ENCODE data around the gene GTF2I. TPM values are rescaled to one million over a fixed set of nuclear protein-coding genes. Genes with fewer than 3 reads are reported as not detected.
A peak's percentile ranks its signal among the peaks of the same experiment; 100 is the strongest.
"Not testable (repeated sequence)": the region's sequence is repeated elsewhere in the genome, so short reads cannot be mapped to it uniquely, and the experiment has no call there.

The GTF2I gene
- total RNA-seq, 1 donor from 2014 or later = 124 TPM

DNA sequence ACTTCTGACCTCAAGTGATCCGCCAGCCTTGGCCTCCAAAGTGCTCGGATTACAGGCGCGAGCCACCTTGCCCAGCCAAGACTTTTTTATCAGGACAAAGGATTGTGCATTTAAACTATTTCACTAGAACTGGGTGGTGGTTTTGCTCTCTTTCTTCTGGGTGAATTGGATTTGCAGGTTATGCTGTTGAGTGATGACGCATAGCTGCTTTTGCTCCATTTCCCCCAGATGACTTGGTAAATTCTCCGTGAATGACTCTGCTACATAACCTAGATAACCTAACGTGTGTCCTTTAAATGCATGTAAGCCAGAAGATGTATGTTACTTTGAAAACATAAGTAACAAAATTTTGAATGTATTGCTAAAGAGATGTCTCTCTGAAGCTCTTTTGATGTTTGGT, 100.8 kb downstream of the GTF2I start:
- intact Hi-C loops (cut with DNase I); H3K36me3 ChIP-seq; H3K4me3 ChIP-seq: not testable (repeated sequence)

DNA sequence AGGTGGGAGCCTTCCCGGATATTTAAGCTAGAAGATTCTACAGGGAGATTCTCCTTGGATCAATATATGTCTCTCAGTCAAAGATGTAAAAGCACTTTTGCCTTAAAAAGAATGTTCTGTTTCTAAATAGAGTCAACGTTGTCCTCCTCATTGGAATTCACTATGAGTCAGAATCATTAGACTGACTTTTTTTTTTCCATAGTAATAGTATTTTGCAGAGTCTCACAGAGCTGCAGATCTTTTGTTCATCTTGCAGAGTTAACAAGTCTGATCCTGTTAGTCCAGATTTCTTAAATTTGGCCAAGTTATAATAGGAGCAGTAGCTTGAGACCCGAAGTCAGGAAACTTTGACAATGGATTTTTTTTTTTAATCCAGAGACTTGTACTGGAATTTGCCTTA, 101.5 kb downstream of the GTF2I start:
- H3K36me3 ChIP-seq; H3K4me3 ChIP-seq; H3K4me1 ChIP-seq; H3K27ac ChIP-seq; DNase-seq (ENCODE audit: extremely low spot score in 2 of 2); intact Hi-C loops (cut with DNase I); H3K9me3 ChIP-seq; H3K27me3 ChIP-seq: not testable (repeated sequence)

More for the DNA sequence above, 100.8 kb downstream of the GTF2I start:
- H3K27ac ChIP-seq; H3K9me3 ChIP-seq; H3K4me1 ChIP-seq; DNase-seq (ENCODE audit: extremely low spot score in 2 of 2); H3K27me3 ChIP-seq: not testable (repeated sequence)

DNA sequence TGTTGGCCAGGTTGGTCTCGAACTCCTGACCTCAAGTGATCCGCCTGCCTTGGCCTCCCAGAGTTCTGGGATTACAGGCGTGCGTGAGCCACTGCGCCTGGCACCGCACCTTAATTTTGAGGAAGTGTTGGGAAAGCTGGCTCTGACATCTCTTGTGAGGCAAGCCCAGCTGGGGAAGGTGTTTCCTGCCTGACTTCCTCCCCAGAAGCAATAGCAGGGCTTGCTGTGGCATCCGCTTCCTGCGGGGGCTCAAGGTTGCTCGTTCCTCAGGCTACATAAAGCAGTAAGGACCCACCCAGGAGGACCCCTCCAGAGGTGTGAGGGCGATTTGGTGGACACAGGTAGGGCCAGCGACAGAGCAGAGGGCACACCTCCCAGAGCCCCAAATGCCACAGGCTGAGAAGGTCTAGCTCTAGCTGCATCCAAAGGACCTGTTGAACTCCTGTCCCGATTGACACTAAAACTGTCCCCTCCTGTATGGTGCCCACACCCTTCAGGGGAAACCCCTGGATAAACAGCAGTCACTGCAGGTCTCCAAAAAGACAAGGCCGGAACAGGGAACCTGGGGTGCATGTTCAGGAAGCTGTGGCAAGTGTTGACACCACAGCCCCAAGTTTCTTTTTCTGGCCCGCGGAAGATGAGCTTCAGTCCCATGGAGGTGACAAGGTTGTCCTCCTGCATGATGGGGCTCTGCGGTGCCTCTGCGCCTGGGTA, 107.8 kb downstream of the GTF2I start:
- H3K4me1 ChIP-seq; H3K4me3 ChIP-seq; H3K9me3 ChIP-seq; H3K27me3 ChIP-seq; H3K36me3 ChIP-seq; H3K27ac ChIP-seq; intact Hi-C loops (cut with DNase I); DNase-seq (ENCODE audit: extremely low spot score in 2 of 2): not testable (repeated sequence)

DNA sequence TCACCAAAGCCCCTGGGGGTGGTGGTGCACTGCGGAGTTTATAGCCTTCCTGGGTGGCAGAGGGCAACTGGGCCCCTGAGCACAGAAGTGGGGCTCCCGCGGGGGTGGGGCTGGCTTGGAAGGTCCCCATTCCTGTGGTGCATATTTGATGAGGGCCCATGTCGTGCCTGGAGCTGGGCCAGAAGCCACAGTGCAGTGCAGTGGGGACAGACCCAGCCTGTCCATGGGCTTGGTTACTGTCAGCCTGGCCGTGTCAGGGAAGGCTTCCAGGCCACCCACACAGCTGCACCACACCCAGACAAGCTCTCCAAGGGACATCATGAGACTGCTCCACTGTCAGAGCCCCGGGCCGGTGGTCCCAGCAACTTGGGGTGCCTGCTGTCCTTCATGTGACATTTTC, 109.0 kb downstream of the GTF2I start:
- H3K4me3 ChIP-seq; H3K36me3 ChIP-seq; H3K27ac ChIP-seq; H3K4me1 ChIP-seq; H3K27me3 ChIP-seq; DNase-seq (ENCODE audit: extremely low spot score in 2 of 2); intact Hi-C loops (cut with DNase I); H3K9me3 ChIP-seq: not testable (repeated sequence)

DNA sequence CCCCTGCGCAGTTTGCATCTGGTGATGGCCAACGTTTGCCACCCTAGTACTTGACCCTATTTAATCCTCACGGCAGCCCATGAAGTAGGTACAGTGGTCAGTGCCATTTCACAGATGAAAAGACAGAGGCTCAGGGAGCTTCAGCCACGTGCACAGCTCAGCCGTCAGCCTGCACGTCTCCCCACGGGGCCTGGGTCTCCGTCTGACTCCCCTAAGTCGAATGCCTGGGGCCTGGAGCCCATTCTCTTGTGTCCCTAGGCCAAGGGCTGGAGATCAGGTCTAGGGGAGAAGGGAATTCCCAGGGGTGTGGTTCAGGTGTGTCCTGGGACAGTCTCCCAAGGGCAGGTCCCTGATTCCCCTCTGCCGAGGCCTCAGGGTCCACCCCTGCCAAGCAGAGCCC, 109.5 kb downstream of the GTF2I start:
- H3K9me3 ChIP-seq; H3K27ac ChIP-seq; H3K4me1 ChIP-seq; intact Hi-C loops (cut with DNase I); H3K4me3 ChIP-seq; H3K36me3 ChIP-seq; H3K27me3 ChIP-seq; DNase-seq (ENCODE audit: extremely low spot score in 2 of 2): not testable (repeated sequence)

DNA sequence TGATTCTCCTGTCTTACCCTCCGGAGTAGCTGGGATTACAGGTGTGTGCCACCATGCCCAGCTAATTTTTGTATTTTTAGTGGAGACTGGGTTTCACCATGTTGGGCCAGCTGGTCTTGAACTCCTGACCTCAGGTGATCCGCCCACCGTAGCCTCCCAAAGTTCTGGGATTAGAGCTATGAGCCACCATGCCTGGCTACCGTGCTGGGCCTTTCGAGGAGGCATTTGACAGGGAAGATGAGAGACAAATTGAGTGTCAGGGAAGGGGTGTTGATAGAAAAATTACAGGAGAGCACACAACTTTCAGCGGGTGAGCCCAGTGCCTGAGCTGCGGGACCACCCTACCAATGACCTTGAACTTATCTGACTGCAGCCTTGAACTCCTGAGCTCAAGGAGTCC, 112.5 kb downstream of the GTF2I start:
- H3K36me3 ChIP-seq; H3K27me3 ChIP-seq; H3K4me3 ChIP-seq; H3K4me1 ChIP-seq; H3K9me3 ChIP-seq; DNase-seq (ENCODE audit: extremely low spot score in 2 of 2); intact Hi-C loops (cut with DNase I); H3K27ac ChIP-seq: not testable (repeated sequence)

DNA sequence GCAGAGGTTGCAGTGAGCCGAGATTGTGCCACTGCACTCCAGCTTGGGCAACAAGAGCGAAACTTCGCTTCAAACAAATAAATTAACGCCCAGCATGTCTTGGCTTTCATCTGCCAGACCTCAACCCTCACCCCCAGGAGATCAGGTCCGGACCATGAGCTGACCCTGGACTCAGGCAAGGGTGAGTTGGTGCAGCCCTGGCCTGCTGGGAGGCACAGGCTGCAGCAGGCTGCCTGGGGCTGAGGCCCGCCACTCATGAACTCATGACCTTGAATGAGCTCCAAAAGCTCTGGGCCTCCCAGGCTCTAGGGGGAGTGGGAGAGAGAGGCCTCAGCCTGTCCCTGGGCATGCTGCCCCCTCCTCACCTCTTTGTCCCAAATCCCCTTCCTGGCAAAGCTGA, 114.6 kb downstream of the GTF2I start:
- H3K36me3 ChIP-seq; H3K4me1 ChIP-seq; H3K9me3 ChIP-seq; intact Hi-C loops (cut with DNase I); DNase-seq (ENCODE audit: extremely low spot score in 2 of 2); H3K4me3 ChIP-seq; H3K27me3 ChIP-seq; H3K27ac ChIP-seq: not testable (repeated sequence)

DNA sequence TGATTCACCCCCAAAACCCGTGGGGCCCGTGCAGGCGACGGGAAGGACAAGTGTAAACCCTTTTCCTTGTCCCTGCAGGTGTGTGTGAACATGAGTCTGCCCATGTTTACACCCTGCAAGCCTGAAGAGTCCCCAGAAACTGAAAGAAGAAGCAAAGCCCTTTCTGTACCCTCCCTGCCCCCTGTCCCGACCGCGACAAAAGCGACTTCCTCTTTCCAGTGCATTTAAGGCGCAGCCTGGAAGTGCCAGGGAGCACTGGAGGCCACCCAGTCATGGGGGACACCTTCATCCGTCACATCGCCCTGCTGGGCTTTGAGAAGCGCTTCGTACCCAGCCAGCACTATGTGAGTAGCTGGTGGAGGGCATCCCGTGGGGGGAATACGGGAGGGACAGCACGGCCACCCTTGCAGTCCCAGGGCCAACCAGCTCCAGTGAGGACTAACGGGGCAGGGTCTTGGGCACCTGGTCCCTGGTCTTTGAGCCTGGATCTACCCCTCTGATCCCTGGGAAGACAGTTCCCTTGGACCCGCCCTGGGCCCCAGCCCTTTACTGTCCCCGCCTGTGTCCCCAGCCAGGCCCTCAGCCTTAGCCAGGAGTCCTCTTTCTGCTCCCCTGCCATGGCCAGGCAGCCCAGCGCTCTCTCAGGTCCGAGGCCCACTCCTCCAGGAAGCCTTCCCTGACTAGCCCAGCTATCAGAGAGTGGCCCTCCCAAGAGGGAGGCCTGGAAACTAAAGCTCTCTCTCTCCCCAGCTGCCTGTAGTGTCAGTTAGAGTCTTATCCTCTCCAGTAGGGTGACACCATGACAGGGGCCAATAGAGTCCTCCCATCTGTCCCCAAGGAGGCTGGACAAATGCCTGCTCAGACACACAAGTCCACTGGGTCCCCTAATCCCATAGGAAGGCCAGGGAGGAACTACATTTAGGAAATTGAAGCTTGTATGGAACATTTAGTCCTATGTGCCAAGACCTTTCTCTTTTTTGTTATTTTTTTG, 116.5 kb downstream of the GTF2I start, which contains the start of gene NCF1:
Gene NCF1 (plus strand): TSS at position 252 of the 991 bp plus-strand sequence. CDS start 21 bp downstream, at position 273.
- H3K4me1 ChIP-seq; H3K36me3 ChIP-seq; intact Hi-C loops (cut with DNase I); DNase-seq (ENCODE audit: extremely low spot score in 2 of 2); H3K27ac ChIP-seq; H3K4me3 ChIP-seq; H3K9me3 ChIP-seq; H3K27me3 ChIP-seq: not testable (repeated sequence)

DNA sequence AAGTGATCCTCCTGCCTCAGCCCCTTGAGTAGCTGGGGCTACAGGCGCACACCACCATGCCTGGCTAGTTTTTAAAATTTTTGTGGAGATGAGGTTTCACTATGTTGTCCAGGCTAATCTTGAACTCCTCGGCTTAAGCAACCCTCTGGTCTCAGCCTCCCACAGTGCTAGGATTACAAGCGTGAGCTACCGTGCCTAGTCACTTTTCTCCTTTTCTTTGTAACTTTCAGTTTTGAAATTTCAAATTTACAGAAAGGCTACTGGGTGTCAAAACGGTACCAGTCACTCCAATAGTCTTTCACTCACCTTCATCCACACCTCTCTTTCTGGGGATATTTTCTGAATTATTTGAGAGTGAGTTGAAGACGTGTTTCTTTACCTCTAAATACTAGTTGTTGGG, 117.6 kb downstream of the GTF2I start:
- DNase-seq (ENCODE audit: extremely low spot score in 2 of 2); H3K4me1 ChIP-seq; H3K36me3 ChIP-seq; H3K27ac ChIP-seq; H3K9me3 ChIP-seq; H3K4me3 ChIP-seq; H3K27me3 ChIP-seq; intact Hi-C loops (cut with DNase I): not testable (repeated sequence)

DNA sequence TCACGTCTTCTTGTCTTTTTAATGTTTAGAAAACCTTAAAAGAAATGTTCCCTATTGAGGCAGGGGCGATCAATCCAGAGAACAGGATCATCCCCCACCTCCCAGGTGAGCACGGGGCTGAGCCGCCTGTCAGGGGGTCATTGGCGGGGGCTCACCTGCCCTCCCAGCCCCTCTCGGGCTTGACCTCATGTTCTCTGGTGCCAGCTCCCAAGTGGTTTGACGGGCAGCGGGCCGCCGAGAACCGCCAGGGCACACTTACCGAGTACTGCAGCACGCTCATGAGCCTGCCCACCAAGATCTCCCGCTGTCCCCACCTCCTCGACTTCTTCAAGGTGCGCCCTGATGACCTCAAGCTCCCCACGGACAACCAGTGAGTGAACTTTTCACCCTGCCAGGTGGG, 121.5 kb downstream of the GTF2I start:
- intact Hi-C loops (cut with DNase I); H3K9me3 ChIP-seq: not testable (repeated sequence)

DNA sequence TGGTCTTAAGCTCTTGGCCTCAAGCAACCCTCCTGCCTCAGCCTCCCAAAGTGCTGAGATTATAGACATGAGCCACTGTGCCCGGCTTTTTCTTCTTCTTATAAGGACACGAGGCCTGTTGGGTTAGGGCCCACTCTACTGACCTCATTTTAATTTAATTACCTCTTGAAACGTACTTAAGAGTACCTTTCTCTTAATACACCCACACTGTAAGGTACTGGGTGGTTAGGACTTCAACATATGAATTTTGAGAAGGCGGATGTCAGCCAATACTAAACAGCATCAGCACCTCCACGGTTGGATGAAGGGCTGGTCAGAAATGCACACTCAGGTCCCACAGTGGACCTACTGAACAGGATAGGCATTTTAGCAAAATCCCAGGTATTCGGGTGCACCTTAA, 124.2 kb downstream of the GTF2I start:
- H3K27ac ChIP-seq; H3K4me1 ChIP-seq; H3K9me3 ChIP-seq; H3K4me3 ChIP-seq; intact Hi-C loops (cut with DNase I); H3K27me3 ChIP-seq; DNase-seq (ENCODE audit: extremely low spot score in 2 of 2); H3K36me3 ChIP-seq: not testable (repeated sequence)

More for the DNA sequence above, 121.5 kb downstream of the GTF2I start:
- not testable (repeated sequence) for H3K36me3 ChIP-seq; H3K27ac ChIP-seq; H3K4me1 ChIP-seq; DNase-seq (ENCODE audit: extremely low spot score in 2 of 2); H3K4me3 ChIP-seq; H3K27me3 ChIP-seq

DNA sequence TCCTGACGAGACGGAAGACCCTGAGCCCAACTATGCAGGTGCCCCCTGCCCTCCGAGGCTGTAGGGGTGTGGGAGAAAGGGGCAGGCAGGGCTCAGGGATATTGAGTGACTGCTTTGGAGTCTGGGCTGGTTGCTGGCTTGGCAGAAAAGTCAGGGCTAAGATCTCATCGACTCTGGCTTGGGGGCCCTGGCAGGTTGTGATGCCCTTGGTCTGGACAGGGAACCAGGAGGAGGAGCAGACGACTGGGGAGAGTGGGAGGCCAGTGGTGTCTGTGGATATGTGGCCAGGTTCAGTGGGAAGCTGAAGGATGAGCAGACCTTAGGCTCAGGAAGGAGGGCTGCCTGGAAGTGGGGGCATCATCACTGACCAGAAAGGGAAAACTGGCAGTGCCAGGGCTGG, 126.1 kb downstream of the GTF2I start:
- intact Hi-C loops (cut with DNase I); H3K9me3 ChIP-seq; DNase-seq (ENCODE audit: extremely low spot score in 2 of 2); H3K4me1 ChIP-seq; H3K4me3 ChIP-seq; H3K27me3 ChIP-seq; H3K27ac ChIP-seq; H3K36me3 ChIP-seq: not testable (repeated sequence)

DNA sequence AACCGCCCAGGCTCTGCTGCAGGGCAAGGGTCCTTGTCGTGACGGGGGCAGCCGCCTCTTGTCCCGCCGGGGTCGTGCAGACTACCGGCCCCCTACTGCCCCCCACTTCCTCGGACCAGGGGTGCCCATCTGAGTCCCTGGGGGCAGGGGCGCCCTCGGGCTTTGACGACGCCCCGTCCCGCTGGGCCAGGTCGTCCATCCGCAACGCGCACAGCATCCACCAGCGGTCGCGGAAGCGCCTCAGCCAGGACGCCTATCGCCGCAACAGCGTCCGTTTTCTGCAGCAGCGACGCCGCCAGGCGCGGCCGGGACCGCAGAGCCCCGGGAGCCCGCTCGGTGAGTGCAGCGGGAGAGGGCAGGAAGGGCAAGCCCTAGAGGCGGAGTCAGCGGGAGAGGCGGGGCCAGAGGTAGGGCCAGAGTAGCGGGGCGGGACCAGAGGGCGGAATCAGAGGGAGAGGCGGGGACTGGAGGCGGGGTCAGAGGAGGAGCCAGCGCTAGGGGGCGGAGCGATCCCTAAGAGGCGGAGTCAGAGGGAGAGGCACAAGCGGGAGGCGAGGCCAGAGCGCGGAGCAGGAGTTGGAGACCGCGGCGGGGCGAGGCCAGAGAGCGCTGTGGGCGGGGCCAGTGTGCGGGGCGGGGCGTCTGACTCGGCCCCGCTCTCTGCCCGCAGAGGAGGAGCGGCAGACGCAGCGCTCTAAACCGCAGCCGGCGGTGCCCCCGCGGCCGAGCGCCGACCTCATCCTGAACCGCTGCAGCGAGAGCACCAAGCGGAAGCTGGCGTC, 131.0 kb downstream of the GTF2I start:
- H3K27me3 ChIP-seq; H3K27ac ChIP-seq; H3K4me1 ChIP-seq; H3K36me3 ChIP-seq; intact Hi-C loops (cut with DNase I); H3K9me3 ChIP-seq: not testable (repeated sequence)
- peak; percentile 90 to 95 for DNase-seq (ENCODE audit: extremely low spot score in 2 of 2)
- peak overlapping the region in 1 of 2 donors; percentile 35 for H3K4me3 ChIP-seq

Data from vagina (tissue), 2 donors.